Cardiac fibroblast (primary cell): Measurements from ENCODE around the gene GCLC.

Experiments
- DNase-seq, 2 donors: peaks; one replicate each; pipeline versions ENCODE4 v3.0.0 to v3.0.0-alpha.2; 2010; ENCODE audit warnings: low read depth in 2 of 2
- H3K4me3 ChIP-seq, 2 donors: replicated peaks in 1 of 2; 1 replicate in 1 of 2; 2 replicates in 1 of 2; pipeline ENCODE4 v1.5.1; 2011; ENCODE audit warnings: low read depth in 2 of 2, low read length in 2 of 2, mild to moderate bottlenecking in 2 of 2, moderate library complexity in 1 of 2
- TF ChIP-seq, protein P1 (sequence below): IDR thresholded peaks from one replicate; pipeline ENCODE4 v1.5.1; 2011; ENCODE audit warnings: low read depth, mild to moderate bottlenecking, low read length, inconsistent platforms

Gene GCLC

DNA sequence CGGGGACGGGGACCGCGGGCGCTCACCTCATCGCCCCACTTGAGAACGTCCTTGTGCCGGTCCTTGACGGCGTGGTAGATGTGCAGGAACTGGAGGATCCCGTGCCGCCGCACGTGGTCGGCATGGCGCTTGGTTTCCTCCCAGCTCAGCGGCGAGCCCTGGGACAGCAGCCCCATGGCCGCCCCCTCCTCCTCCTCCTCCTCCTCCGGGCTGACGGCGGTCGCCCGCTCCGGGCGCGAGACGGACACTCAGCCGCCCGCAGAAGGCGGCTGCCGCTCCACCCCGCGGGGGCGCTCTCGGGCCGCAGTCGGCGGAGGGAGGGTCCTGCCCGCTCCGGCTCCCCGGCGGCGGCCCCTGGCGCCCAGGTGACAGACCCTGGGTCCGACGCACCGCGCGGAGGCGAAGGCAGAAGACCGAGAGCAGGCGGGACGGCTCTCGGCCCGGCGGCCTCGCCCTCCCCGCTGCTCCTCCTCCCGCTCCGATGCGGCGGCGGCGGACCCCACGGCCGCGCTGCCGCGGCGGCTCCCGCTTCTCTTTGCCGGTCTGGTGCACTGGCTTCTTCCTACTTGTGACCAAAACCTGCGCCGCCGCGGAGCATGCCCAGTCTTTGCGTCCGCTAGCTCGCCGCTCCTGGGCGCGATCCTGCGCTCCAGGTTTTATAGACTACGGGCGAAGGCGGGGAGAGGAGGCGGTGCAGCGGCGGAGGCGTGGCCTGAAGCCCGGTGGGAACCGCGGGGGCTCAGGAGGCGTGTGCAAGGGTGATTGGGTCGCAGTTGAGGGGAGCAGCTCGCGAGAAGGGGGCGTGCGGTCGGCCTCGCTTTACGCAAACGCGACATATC, at the start of gene GCLC:
Gene GCLC (minus strand): TSS at position 632 of the 839 bp plus-strand sequence. CDS start 456 bp downstream, at position 176.
- peak within 1 kb of the TSS; percentile 83 to 91 for H3K4me3 ChIP-seq
- TF ChIP-seq, protein P1, sequence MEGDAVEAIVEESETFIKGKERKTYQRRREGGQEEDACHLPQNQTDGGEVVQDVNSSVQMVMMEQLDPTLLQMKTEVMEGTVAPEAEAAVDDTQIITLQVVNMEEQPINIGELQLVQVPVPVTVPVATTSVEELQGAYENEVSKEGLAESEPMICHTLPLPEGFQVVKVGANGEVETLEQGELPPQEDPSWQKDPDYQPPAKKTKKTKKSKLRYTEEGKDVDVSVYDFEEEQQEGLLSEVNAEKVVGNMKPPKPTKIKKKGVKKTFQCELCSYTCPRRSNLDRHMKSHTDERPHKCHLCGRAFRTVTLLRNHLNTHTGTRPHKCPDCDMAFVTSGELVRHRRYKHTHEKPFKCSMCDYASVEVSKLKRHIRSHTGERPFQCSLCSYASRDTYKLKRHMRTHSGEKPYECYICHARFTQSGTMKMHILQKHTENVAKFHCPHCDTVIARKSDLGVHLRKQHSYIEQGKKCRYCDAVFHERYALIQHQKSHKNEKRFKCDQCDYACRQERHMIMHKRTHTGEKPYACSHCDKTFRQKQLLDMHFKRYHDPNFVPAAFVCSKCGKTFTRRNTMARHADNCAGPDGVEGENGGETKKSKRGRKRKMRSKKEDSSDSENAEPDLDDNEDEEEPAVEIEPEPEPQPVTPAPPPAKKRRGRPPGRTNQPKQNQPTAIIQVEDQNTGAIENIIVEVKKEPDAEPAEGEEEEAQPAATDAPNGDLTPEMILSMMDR, result peak; percentile 19
- DNase-seq, result peak; percentile 94 to 96

DNA sequence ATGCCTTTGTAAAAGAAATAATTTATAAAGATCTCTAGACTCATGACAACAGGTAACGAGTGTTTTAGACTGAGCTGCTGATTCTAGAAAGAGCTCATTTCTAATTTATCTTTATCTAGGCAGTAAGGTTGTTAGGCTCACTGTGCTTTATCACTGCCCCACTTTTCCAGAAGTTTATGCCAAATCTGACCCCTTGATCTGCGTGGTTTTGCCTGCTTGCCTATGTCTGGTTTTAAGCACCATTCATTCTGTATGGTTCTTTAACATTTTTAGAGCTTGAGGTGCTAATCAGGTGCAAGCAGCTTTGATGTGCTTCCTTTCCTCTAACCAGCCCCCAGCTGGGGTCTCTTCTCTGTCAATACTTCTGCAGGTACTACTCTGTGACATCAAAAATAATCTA, 49.7 kb upstream of the GCLC start:
- no peak overlapping the region for H3K4me3 ChIP-seq
- TF ChIP-seq, protein P1, result no peak
- no peak for DNase-seq

DNA sequence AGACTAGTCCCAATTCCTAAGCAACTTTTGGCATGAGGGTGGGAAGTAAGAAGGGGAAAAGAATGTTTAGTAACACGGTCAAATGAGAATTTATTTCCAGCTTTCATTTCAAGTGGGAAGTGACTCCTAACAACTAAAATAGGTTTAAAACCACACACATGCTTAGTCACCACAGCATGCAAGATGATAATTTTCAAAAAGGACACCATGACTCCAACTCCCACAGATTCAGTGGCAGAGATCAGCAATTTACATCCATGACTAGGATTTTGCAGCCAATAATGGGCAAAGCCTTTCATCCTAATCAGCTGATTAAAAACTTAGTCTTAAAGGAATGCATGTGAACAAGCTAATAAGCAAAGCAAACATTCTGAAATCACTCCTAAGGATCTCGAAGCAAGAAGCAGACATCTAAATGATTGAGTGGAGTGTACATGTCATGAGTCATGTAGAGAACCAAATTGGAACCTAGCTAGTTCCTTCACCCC, 48.1 kb upstream of the GCLC start:
- no peak overlapping the region for H3K4me3 ChIP-seq
- TF ChIP-seq, protein P1, result no peak
- DNase-seq, result peak; percentile 26 to 54

DNA sequence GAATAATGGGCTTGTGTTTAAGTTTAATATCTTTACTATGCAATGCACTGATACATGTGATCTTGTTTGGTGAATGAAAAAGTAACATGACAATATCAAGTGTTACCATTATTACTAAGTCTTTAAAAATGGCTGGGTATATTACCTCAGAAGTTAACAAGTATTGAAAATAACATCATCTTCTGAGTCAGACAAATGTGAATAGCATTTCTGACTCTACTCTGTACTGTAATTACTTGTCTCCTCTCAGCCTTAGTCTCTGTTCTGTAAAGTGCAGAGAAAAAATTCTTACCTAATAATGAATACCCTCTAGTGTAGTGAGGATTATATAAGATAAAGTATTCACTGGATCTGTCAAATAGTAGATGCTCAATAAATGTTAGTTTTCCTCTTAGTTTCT, 47.0 kb upstream of the GCLC start:
- TF ChIP-seq, protein P1, result no peak
- H3K4me3 ChIP-seq, result no peak overlapping the region
- peak in 1 of 2 donors; percentile 6 for DNase-seq

DNA sequence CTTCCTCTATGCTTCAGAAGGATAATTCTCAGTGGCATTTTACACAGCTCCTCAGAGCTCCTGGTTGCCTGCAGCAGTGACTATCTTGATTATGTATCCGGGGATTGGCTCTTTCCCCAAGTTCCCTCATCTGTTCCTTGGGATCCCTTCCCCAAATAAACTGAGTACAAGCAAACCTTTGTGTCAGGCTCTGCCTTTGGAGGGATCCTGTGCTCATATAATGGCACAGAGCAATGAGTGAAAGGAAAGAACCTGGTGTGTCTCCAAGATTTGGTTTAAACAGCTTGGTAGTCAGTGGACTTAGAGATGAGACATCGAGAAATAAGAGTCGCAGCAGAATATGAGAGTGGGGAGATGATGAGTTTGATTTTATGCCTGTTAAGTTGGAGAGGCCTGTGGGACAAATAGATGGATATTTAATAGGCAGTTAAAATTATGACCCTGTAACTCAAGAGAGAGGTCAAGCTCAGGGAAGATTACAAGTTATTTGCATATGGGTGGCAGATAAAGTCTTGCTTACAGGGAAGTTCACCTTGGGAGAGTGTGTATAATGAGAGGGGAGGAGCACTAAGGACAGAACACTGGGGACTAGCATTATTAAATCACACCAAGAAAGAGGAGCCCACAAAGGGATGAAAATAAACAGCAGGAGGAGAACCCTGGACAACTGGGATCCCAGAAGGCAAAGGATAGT, 44.1 kb upstream of the GCLC start:
- DNase-seq, result no peak
- H3K4me3 ChIP-seq, result no peak overlapping the region
- TF ChIP-seq, protein P1, result no peak

DNA sequence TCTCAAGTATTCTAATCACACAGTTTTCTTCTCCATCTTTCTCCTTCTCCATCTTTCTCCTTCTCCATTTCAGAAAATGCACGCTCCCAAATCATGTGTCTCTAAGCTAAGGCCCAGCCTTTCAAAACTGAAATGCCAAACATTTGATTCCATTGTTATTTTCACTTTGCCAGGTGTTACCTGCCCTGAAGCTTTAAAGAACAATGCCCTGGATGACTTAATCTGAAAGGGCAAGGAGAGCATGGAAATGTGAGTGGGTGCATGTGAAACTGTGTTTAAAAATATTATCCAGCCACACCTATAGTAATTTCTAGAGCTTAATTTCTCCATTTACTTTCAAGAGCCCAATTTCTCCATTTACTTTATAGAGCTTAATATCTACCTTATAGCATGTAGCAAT, 42.4 kb upstream of the GCLC start:
- TF ChIP-seq, protein P1, result no peak
- no peak for DNase-seq
- H3K4me3 ChIP-seq, result no peak overlapping the region
